Endodermal cell (in vitro differentiated cells): ENCODE data around the gene ANKRD66. TPM values are rescaled to one million over a fixed set of nuclear protein-coding genes. Genes with fewer than 3 reads are reported as not detected.

ENCODE experiments used
- DNase-seq: peaks from one replicate; pipeline ENCODE4 v3.0.0-alpha.2; 2017
- H3K27ac ChIP-seq: 2 replicates; pipeline ENCODE4 v1.5.1; 2013; ENCODE audit warnings: mild to moderate bottlenecking, low read depth, low read length, moderate library complexity
- H3K27me3 ChIP-seq: 2 replicates; pipeline ENCODE4 v1.6.1; 2013; ENCODE audit warnings: mild to moderate bottlenecking, low read length, moderate library complexity; ENCODE audit not compliant: insufficient read depth, control insufficient read depth, poor library complexity, severe bottlenecking
- H3K36me3 ChIP-seq: 2 replicates; pipeline ENCODE4 v1.7.0; 2013; ENCODE audit warnings: mild to moderate bottlenecking, low read length, moderate library complexity; ENCODE audit not compliant: control insufficient read depth, insufficient read depth
- H3K4me1 ChIP-seq: one replicate; pipeline ENCODE4 v1.7.0; 2013; ENCODE audit warnings: low read length; ENCODE audit not compliant: control insufficient read depth, insufficient read depth
- H3K4me3 ChIP-seq: 2 replicates; pipeline ENCODE4 v1.5.1; 2013; ENCODE audit warnings: mild to moderate bottlenecking, low read length, moderate library complexity
- H3K9ac ChIP-seq: 2 replicates; pipeline ENCODE4 v1.6.1; 2013; ENCODE audit warnings: mild to moderate bottlenecking, low read length, moderate library complexity; ENCODE audit not compliant: poor library complexity, severe bottlenecking; ENCODE audit errors: extremely low read depth
- H3K9me3 ChIP-seq: 2 replicates; pipeline ENCODE4 v1.6.1; 2013; ENCODE audit warnings: mild to moderate bottlenecking, low read length, moderate library complexity; ENCODE audit not compliant: control insufficient read depth
- H3K27ac Mint-ChIP-seq: 2 replicates; pipeline ENCODE4 v1.8.0; 2020; ENCODE audit warnings: mixed read lengths
- H3K27me3 Mint-ChIP-seq: 2 replicates; pipeline ENCODE4 v1.8.0; 2021; ENCODE audit warnings: mild to moderate bottlenecking, mixed read lengths; ENCODE audit not compliant: insufficient read depth
- H3K36me3 Mint-ChIP-seq: 2 replicates; pipeline ENCODE4 v1.8.0; 2020; ENCODE audit warnings: low read depth, mixed read lengths
- H3K4me1 Mint-ChIP-seq: 2 replicates; pipeline ENCODE4 v1.8.0; 2020; ENCODE audit warnings: mixed read lengths
- H3K4me3 Mint-ChIP-seq: 2 replicates; pipeline ENCODE4 v1.8.0; 2020; ENCODE audit warnings: mild to moderate bottlenecking, moderate library complexity, mixed read lengths
- H3K9me3 Mint-ChIP-seq: 2 replicates; pipeline ENCODE4 v1.8.0; 2020; ENCODE audit warnings: mild to moderate bottlenecking, mixed read lengths
- CTCF ChIP-seq: fragments of 200-600 bp; sonication (generic); conservative IDR thresholded peaks from 2 replicates; pipeline ENCODE4 v1.5.0; 2021; ENCODE audit warnings: antibody characterized with exemption, mild to moderate bottlenecking
- WGBS, 2 experiments: methylation state at CpG; one replicate each; pipeline versions ENCODE4 v1.1.5 to v1.1.7; 2013; ENCODE audit warnings: missing lambda C conversion rate in 2 of 2, mixed read lengths in 1 of 2; ENCODE audit not compliant: insufficient coverage in 1 of 2, insufficient read length in 1 of 2; 5-methylcytosine and 5-hydroxymethylcytosine counted together
- total RNA-seq, 2 donors: library from RNA; stranded (reverse); fragmentation: NEBNext Ultra II Directional in 1 of 2; extraction: Animal tissue kit (Norgen Biotek cat#: 25700) in 1 of 2; gene quantifications; 2 replicates in 1 of 2; 3 replicates in 1 of 2; pipeline ENCODE4 v1.2.1, GENCODE V29; 2021

Gene ANKRD66
- total RNA-seq, 2 donors from 2014 or later = not detected

GRCh38 chr6:46745973-46746372 is 760 bp upstream of the ANKRD66 start:
- peaks cover 9% of the 10 kb centered on the region for H3K27me3 Mint-ChIP-seq
- Histone ChIP-seq H3K27me3 (peaks cover 17% of the 10 kb centered on the region), H3K9ac (no peak overlapping the region), H3K4me3 (no peak overlapping the region), H3K36me3 (no peaks in the 10 kb centered on the region), H3K4me1 (no peaks in the 10 kb centered on the region), H3K9me3 (no peaks in the 10 kb centered on the region), H3K27ac (no peak overlapping the region)
- DNase-seq = no peak
- TF ChIP-seq CTCF = no peak
- WGBS, 2 experiments = 86 to 100% methylated on average over 1 to 2 of the region's 2 CpGs
- H3K4me1 Mint-ChIP-seq = peaks cover 6% of the 10 kb centered on the region
- no peaks in the 10 kb centered on the region for H3K36me3 Mint-ChIP-seq
- H3K9me3 Mint-ChIP-seq = no peaks in the 10 kb centered on the region
- no peak overlapping the region for H3K27ac Mint-ChIP-seq
- no peak overlapping the region for H3K4me3 Mint-ChIP-seq

DNA sequence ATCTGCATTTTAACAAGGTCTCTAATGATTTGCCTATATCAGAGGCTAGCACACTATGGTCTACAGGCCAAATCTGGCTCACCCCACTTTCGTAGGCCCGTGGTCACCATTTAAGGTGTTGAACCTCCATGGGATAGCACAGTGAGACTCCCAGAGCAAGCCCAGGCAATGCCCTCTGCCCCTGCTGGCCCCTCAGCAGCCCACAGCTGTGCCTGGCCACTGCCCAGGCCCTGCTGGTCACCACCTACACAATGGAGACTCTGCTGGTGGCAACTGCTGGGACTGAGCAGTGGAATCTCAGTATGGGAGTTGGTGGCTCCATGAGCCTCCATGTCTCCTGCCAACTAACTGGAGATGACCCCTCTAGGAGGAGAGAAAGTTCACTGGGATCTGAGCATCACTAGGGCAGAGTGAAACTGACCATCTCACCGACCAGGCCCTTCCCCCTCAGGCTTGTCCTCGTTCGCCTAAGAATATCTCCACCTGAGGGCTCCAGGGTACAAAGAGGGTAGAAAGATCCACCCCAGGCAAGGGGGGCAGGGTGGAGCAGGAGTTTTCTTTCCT is 2.3 kb downstream of the ANKRD66 start:
- Mint-ChIP-seq H3K36me3 (no peaks in the 10 kb centered on the region), H3K9me3 (no peaks in the 10 kb centered on the region), H3K27ac (no peak overlapping the region), H3K4me3 (no peak overlapping the region), H3K4me1 (peaks cover 6% of the 10 kb centered on the region), H3K27me3 (peaks cover 9% of the 10 kb centered on the region)
- WGBS, 2 experiments = 76 to 92% methylated on average over 2 to 5 of the region's 5 CpGs
- no peak overlapping the region for H3K27ac ChIP-seq
- TF ChIP-seq CTCF = no peak
- H3K4me3 ChIP-seq = no peak overlapping the region
- no peaks in the 10 kb centered on the region for H3K9me3 ChIP-seq
- no peak overlapping the region for H3K9ac ChIP-seq
- no peaks in the 10 kb centered on the region for H3K36me3 ChIP-seq
- peaks cover 17% of the 10 kb centered on the region for H3K27me3 ChIP-seq
- no peak for DNase-seq
- no peaks in the 10 kb centered on the region for H3K4me1 ChIP-seq

GRCh38 chr6:46749731-46750130 is 3.0 kb downstream of the ANKRD66 start:
- H3K4me1 Mint-ChIP-seq = peaks cover 6% of the 10 kb centered on the region
- no peaks in the 10 kb centered on the region for H3K9me3 Mint-ChIP-seq
- Histone ChIP-seq H3K4me3 (no peak overlapping the region), H3K9ac (no peak overlapping the region), H3K36me3 (no peaks in the 10 kb centered on the region), H3K27ac (no peak overlapping the region), H3K9me3 (no peaks in the 10 kb centered on the region), H3K27me3 (peaks cover 12% of the 10 kb centered on the region), H3K4me1 (no peaks in the 10 kb centered on the region)
- WGBS, 2 experiments = 60 to 68% methylated on average over 5 of the region's 5 CpGs
- DNase-seq = peak; percentile 65
- H3K27ac Mint-ChIP-seq = no peak overlapping the region
- no peak for TF ChIP-seq CTCF
- peaks cover 4% of the 10 kb centered on the region for H3K27me3 Mint-ChIP-seq
- no peak overlapping the region for H3K4me3 Mint-ChIP-seq
- no peaks in the 10 kb centered on the region for H3K36me3 Mint-ChIP-seq
